GM21529 (cell line): ENCODE data around the gene PHF12.

Experiments
- ATAC-seq: cut with Tn5 transposase; IDR thresholded peaks from one replicate; pipeline ENCODE4 v1.9.1; 2021; ENCODE audit not compliant: unreplicated experiment

Gene PHF12

GRCh38 chr17:28951428-28951990 lies at the start of gene PHF12:
Gene PHF12, minus strand, starts transcription at chr17:28951518. Its CDS starts 558 bp downstream, at chr17:28950960.
- peak; percentile 48 for ATAC-seq

- ATAC-seq: no peak
Measured at GRCh38 chr17:29000973-29001372, 49.7 kb upstream of the PHF12 start.

- ATAC-seq: no peak
Measured at GRCh38 chr17:28999206-28999605, 47.9 kb upstream of the PHF12 start.

GRCh38 chr17:28997806-28998205 lies 46.5 kb upstream of the PHF12 start:
- no peak for ATAC-seq

- ATAC-seq: no peak
Measured at GRCh38 chr17:28996554-28997096, 45.3 kb upstream of the PHF12 start.

- ATAC-seq: no peak
Measured at GRCh38 chr17:28993645-28994426, 42.5 kb upstream of the PHF12 start.

GRCh38 chr17:28992625-28993600 lies 41.6 kb upstream of the PHF12 start:
- no peak for ATAC-seq

GRCh38 chr17:28992185-28992584 lies 40.9 kb upstream of the PHF12 start:
- ATAC-seq: no peak

- no peak for ATAC-seq
Measured at GRCh38 chr17:28991779-28992178, 40.5 kb upstream of the PHF12 start.

- ATAC-seq: no peak
Measured at GRCh38 chr17:28989028-28989427, 37.7 kb upstream of the PHF12 start.

- no peak for ATAC-seq
Measured at GRCh38 chr17:28988475-28988874, 37.2 kb upstream of the PHF12 start.

- ATAC-seq: no peak
Measured at GRCh38 chr17:28986714-28987655, 35.7 kb upstream of the PHF12 start.

GRCh38 chr17:28985950-28986713 lies 34.8 kb upstream of the PHF12 start:
- no peak for ATAC-seq

GRCh38 chr17:28983286-28984230 lies 32.2 kb upstream of the PHF12 start:
- ATAC-seq: no peak

GRCh38 chr17:28982131-28982793 lies 30.9 kb upstream of the PHF12 start:
- ATAC-seq: no peak

- ATAC-seq: no peak
Measured at GRCh38 chr17:28978356-28978964, 27.1 kb upstream of the PHF12 start.

GRCh38 chr17:28977659-28978355 lies 26.5 kb upstream of the PHF12 start:
- no peak for ATAC-seq
